Vagina (tissue), 2 donors: ENCODE data around the gene POFUT1.

ENCODE experiments used
- POLR2A ChIP-seq, 2 donors: fragments of 450-650 bp; IDR thresholded peaks; one replicate each; pipeline ENCODE4 v1.6.1; 2017; ENCODE audit warnings: antibody characterized with exemption in 2 of 2, mild to moderate bottlenecking in 2 of 2, moderate library complexity in 2 of 2
- POLR2AphosphoS5 ChIP-seq, 2 donors: sonication (generic); formaldehyde crosslinking; IDR thresholded peaks; one replicate each; pipeline ENCODE4 v1.9.0; 2017; ENCODE audit warnings: antibody characterized with exemption in 2 of 2, mild to moderate bottlenecking in 2 of 2, low read depth in 1 of 2; ENCODE audit not compliant: insufficient read depth in 1 of 2
- TF ChIP-seq, protein P1 (sequence below), 3 experiments: fragments of 450-650 bp in 2 of 3; fragments of 200-600 bp in 1 of 3; sonication (generic) in 1 of 3; IDR thresholded peaks; one replicate each; pipeline ENCODE4 v1.5.1; 2017 to 2019; ENCODE audit warnings: antibody characterized with exemption in 3 of 3, mild to moderate bottlenecking in 2 of 3, moderate library complexity in 2 of 3

DNA sequence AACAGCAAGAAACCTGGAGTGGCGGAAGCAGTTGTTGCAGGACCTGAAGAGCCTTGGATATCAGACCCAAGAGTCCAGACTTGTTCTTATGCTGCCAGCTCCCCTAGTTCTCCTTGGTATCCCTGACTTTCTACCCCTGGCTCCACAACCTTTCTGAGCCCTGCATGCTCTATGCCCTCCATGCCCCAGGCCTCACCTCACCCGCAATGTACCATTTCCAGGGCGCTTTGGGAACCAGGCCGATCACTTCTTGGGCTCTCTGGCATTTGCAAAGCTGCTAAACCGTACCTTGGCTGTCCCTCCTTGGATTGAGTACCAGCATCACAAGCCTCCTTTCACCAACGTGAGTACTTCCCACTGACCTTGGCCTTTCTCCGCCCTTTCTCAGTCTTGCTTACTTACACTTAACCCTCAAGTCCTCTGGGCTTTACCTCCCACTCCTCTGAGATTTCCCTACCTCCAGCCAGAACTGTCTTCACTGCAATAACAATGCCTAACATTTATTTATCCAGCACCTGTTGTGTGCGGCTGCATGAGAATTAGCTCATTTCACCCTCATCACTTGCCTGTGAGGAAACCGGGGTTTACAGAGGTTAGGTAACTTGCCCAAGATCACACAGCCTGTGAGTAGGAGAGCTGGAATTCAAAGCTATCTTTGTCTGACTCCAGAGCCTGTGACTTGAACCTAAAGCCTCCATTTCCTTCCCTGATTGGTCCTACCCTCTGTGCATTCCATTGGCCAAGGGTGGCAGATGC, 2.3 kb downstream of the POFUT1 start:
- TF ChIP-seq, protein P1, sequence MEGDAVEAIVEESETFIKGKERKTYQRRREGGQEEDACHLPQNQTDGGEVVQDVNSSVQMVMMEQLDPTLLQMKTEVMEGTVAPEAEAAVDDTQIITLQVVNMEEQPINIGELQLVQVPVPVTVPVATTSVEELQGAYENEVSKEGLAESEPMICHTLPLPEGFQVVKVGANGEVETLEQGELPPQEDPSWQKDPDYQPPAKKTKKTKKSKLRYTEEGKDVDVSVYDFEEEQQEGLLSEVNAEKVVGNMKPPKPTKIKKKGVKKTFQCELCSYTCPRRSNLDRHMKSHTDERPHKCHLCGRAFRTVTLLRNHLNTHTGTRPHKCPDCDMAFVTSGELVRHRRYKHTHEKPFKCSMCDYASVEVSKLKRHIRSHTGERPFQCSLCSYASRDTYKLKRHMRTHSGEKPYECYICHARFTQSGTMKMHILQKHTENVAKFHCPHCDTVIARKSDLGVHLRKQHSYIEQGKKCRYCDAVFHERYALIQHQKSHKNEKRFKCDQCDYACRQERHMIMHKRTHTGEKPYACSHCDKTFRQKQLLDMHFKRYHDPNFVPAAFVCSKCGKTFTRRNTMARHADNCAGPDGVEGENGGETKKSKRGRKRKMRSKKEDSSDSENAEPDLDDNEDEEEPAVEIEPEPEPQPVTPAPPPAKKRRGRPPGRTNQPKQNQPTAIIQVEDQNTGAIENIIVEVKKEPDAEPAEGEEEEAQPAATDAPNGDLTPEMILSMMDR (IDR thresholded peaks at IDR 0.05) = no peak
- no peak for TF ChIP-seq POLR2A (IDR thresholded peaks at IDR 0.05)
- no peak for TF ChIP-seq POLR2AphosphoS5 (IDR thresholded peaks at IDR 0.05; ENCODE audit: insufficient read depth in 1 of 2, low read depth in 1 of 2)
